WTC11 (cell line): ENCODE results near the gene PUSL1. TPM values are rescaled to one million over a fixed set of nuclear protein-coding genes. Genes with fewer than 3 reads are reported as not detected.

Experiments
- ATAC-seq: fragments of 200-7000 bp; cut with Tn5 transposase; 2 replicates; pipeline ENCODE4 v1.10.0; 2021; ENCODE audit warnings: mild to moderate bottlenecking, moderate library complexity
- CTCF ChIA-PET: fragments of 300-600 bp; sonication (Branson Sonifier 250); formaldehyde crosslinking; loops from one replicate; lab custom pipeline; 2021; ENCODE audit warnings: antibody characterized with exemption; lab: Charles Lee
- POLR2A ChIA-PET: fragments of 350-600 bp; sonication (Branson Sonifier 250); formaldehyde crosslinking; loops from one replicate; lab custom pipeline; 2021; ENCODE audit warnings: antibody characterized with exemption; lab: Charles Lee
- DNase-seq: peaks from one replicate; pipeline ENCODE4 v3.0.0; 2021; ENCODE audit warnings: low spot score
- H3K27ac Mint-ChIP-seq: 2 replicates; pipeline ENCODE4 v1.8.0; 2021; ENCODE audit warnings: mixed read lengths
- H3K27me3 Mint-ChIP-seq: 2 replicates; pipeline ENCODE4 v1.8.0; 2021; ENCODE audit warnings: low read depth, mild to moderate bottlenecking, moderate library complexity, mixed read lengths
- H3K36me3 Mint-ChIP-seq: 2 replicates; pipeline ENCODE4 v1.8.0; 2021; ENCODE audit warnings: mixed read lengths
- H3K4me1 Mint-ChIP-seq: 2 replicates; pipeline ENCODE4 v1.8.0; 2022; ENCODE audit warnings: mixed read lengths
- H3K4me3 Mint-ChIP-seq: 2 replicates; pipeline ENCODE4 v1.8.0; 2021; ENCODE audit warnings: mild to moderate bottlenecking, moderate library complexity, mixed read lengths
- H3K9me3 Mint-ChIP-seq: 2 replicates; pipeline ENCODE4 v1.8.0; 2021; ENCODE audit warnings: mixed read lengths
- ATF3 ChIP-seq: sonication (generic); formaldehyde crosslinking; conservative IDR thresholded peaks from 2 replicates; pipeline ENCODE4 v1.8.1; 2022; ENCODE audit warnings: mild to moderate bottlenecking, missing genetic modification reagents
- CBFB ChIP-seq: sonication (generic); formaldehyde crosslinking; IDR thresholded peaks from 2 replicates; pipeline ENCODE4 v1.8.1; 2022; ENCODE audit warnings: mild to moderate bottlenecking, low read depth, missing genetic modification reagents
- IRF2 ChIP-seq: sonication (generic); formaldehyde crosslinking; IDR thresholded peaks from 2 replicates; pipeline ENCODE4 v1.8.0; 2022; ENCODE audit warnings: low read depth, missing genetic modification reagents, borderline replicate concordance
- JAZF1 ChIP-seq: fragments of 250-450 bp; sonication (Bioruptor Pico); IDR thresholded peaks from 2 replicates; pipeline ENCODE4 v1.9.0; 2021; ENCODE audit warnings: moderate library complexity, mild to moderate bottlenecking, inconsistent platforms
- MLX ChIP-seq: sonication (generic); formaldehyde crosslinking; IDR thresholded peaks from 2 replicates; pipeline ENCODE4 v1.8.1; 2023; ENCODE audit warnings: mild to moderate bottlenecking, missing genetic modification reagents, moderate library complexity
- NFE2L1 ChIP-seq: sonication (generic); formaldehyde crosslinking; IDR thresholded peaks from 2 replicates; pipeline ENCODE4 v1.8.1; 2023; ENCODE audit warnings: missing genetic modification reagents
- NR1H2 ChIP-seq: sonication (generic); formaldehyde crosslinking; IDR thresholded peaks from 2 replicates; pipeline ENCODE4 v1.9.0; 2021; ENCODE audit warnings: mild to moderate bottlenecking, moderate library complexity, missing genetic modification reagents
- OVOL2 ChIP-seq: fragments of 250-450 bp; sonication (Bioruptor Pico); IDR thresholded peaks from 2 replicates; pipeline ENCODE4 v1.9.0; 2021; ENCODE audit warnings: mild to moderate bottlenecking, borderline replicate concordance
- PRDM15 ChIP-seq: sonication (generic); formaldehyde crosslinking; IDR thresholded peaks from 2 replicates; pipeline ENCODE4 v1.8.0; 2022; ENCODE audit warnings: missing genetic modification reagents
- PREB ChIP-seq: sonication (generic); formaldehyde crosslinking; IDR thresholded peaks from 2 replicates; pipeline ENCODE4 v1.8.1; 2022; ENCODE audit warnings: mild to moderate bottlenecking, missing genetic modification reagents, moderate library complexity, borderline replicate concordance
- SMAD3 ChIP-seq: sonication (generic); formaldehyde crosslinking; IDR thresholded peaks from 2 replicates; pipeline ENCODE4 v1.8.0; 2022; ENCODE audit warnings: missing genetic modification reagents, mild to moderate bottlenecking, borderline replicate concordance
- SMAD4 ChIP-seq: sonication (generic); formaldehyde crosslinking; IDR thresholded peaks from 2 replicates; pipeline ENCODE4 v1.8.0; 2022; ENCODE audit warnings: mild to moderate bottlenecking, missing genetic modification reagents
- USF1 ChIP-seq: sonication (generic); formaldehyde crosslinking; IDR thresholded peaks from 2 replicates; pipeline ENCODE4 v1.8.0; 2022; ENCODE audit warnings: mild to moderate bottlenecking, missing genetic modification reagents
- ZBTB43 ChIP-seq: sonication (generic); formaldehyde crosslinking; IDR thresholded peaks from 2 replicates; pipeline ENCODE4 v1.8.1; 2023; ENCODE audit warnings: mild to moderate bottlenecking, missing genetic modification reagents
- ZNF281 ChIP-seq: sonication (generic); formaldehyde crosslinking; IDR thresholded peaks from 2 replicates; pipeline ENCODE4 v1.8.0; 2023; ENCODE audit warnings: mild to moderate bottlenecking, missing genetic modification reagents
- ZNF317 ChIP-seq: sonication (generic); formaldehyde crosslinking; IDR thresholded peaks from 2 replicates; pipeline ENCODE4 v1.8.1; 2023; ENCODE audit warnings: low read depth, mild to moderate bottlenecking, moderate library complexity, missing genetic modification reagents, borderline replicate concordance
- ZNF423 ChIP-seq: fragments of 250-450 bp; sonication (Bioruptor Pico); IDR thresholded peaks from 2 replicates; pipeline ENCODE4 v2.1.2; 2022; ENCODE audit warnings: mild to moderate bottlenecking, moderate library complexity
- ZNF532 ChIP-seq: fragments of 250-450 bp; sonication (Bioruptor Pico); IDR thresholded peaks from 2 replicates; pipeline ENCODE4 v1.9.0; 2021; ENCODE audit warnings: mild to moderate bottlenecking, borderline replicate concordance
- ZSCAN18 ChIP-seq: fragments of 250-450 bp; sonication (Bioruptor Pico); IDR thresholded peaks from 2 replicates; pipeline ENCODE4 v2.1.2; 2022; ENCODE audit warnings: mild to moderate bottlenecking, moderate library complexity
- total RNA-seq: library from RNA; stranded (reverse); gene quantifications from 3 replicates; pipeline ENCODE4 v1.2.3, GENCODE V29; 2021

The PUSL1 gene
- total RNA-seq, 1 experiment from 2014 or later: 51.5 TPM

- POLR2A ChIA-PET: interaction anchor here (0.6 to 0.9 kb wide), 2 partner anchors 44 to 80 kb away, joined by 3 to 4 read pairs; no protein-coding TSS in a partner anchor
- H3K4me1 Mint-ChIP-seq: peaks cover 25% of the 10 kb centered on the region
Measured at GRCh38 chr1:1319646-1319941, 11.2 kb downstream of the PUSL1 start.

More at GRCh38 chr1:1319646-1319941, 11.2 kb downstream of the PUSL1 start:
- H3K9me3 Mint-ChIP-seq: no peaks in the 10 kb centered on the region
- peak overlapping the region; percentile 50; the same call in 1 of the 2 replicates for H3K27ac Mint-ChIP-seq
- no peaks in the 10 kb centered on the region for H3K27me3 Mint-ChIP-seq
- no peak for DNase-seq
- no peak for ATAC-seq
- no peak overlapping the region for H3K4me3 Mint-ChIP-seq
- peaks cover 11% of the 10 kb centered on the region for H3K36me3 Mint-ChIP-seq
- CTCF ChIA-PET: no interaction called here
- TF ChIP-seq OVOL2 (CRISPR knock-in tag) (no peak), SMAD3 (CRISPR knock-in tag) (no peak), ZNF532 (CRISPR knock-in tag) (no peak), ZBTB43 (CRISPR knock-in tag) (no peak), SMAD4 (CRISPR knock-in tag) (no peak), JAZF1 (CRISPR knock-in tag) (no peak), ATF3 (CRISPR knock-in tag) (no peak), ZSCAN18 (CRISPR knock-in tag) (no peak), IRF2 (CRISPR knock-in tag) (no peak), PRDM15 (no peak), ZNF317 (no peak), PREB (CRISPR knock-in tag) (no peak), NFE2L1 (no peak), CBFB (CRISPR knock-in tag) (no peak), NR1H2 (CRISPR knock-in tag) (no peak), USF1 (CRISPR knock-in tag) (no peak), ZNF281 (no peak), ZNF423 (CRISPR knock-in tag) (no peak), MLX (CRISPR knock-in tag) (no peak)
- TF ChIP-seq, all 79 proteins: peak for 0
